Fibroblast of the aortic adventitia (primary cell): ENCODE data around the gene PATL2. TPM values are rescaled to one million over a fixed set of nuclear protein-coding genes. Genes with fewer than 3 reads are reported as not detected.
"Not testable (repeated sequence)": the region's sequence is repeated elsewhere in the genome, so short reads cannot be mapped to it uniquely, and the experiment has no call there.

Experiments
- DNase-seq: peaks from one replicate; pipeline ENCODE4 v3.0.0-alpha.2; 2010; ENCODE audit warnings: low read depth
- H3K4me3 ChIP-seq: 2 replicates; pipeline ENCODE4 v1.5.1; 2011; ENCODE audit warnings: low read depth, mild to moderate bottlenecking, control low read depth, low read length, moderate library complexity
- total RNA-seq: library from RNA; depleted of rRNA; stranded (reverse); fragments of >200 nt; gene quantifications from 2 replicates; pipeline ENCODE4 v1.2.3, GENCODE V29; 2012; ENCODE audit warnings: low replicate concordance
- TF ChIP-seq, protein P1 (sequence below): IDR thresholded peaks from 2 replicates; pipeline ENCODE4 v1.5.1; 2011; ENCODE audit warnings: mild to moderate bottlenecking, low read length, control low read depth, inconsistent platforms; ENCODE audit not compliant: insufficient read depth

Gene PATL2
- total RNA-seq, 1 donor: 0.72 TPM

DNA sequence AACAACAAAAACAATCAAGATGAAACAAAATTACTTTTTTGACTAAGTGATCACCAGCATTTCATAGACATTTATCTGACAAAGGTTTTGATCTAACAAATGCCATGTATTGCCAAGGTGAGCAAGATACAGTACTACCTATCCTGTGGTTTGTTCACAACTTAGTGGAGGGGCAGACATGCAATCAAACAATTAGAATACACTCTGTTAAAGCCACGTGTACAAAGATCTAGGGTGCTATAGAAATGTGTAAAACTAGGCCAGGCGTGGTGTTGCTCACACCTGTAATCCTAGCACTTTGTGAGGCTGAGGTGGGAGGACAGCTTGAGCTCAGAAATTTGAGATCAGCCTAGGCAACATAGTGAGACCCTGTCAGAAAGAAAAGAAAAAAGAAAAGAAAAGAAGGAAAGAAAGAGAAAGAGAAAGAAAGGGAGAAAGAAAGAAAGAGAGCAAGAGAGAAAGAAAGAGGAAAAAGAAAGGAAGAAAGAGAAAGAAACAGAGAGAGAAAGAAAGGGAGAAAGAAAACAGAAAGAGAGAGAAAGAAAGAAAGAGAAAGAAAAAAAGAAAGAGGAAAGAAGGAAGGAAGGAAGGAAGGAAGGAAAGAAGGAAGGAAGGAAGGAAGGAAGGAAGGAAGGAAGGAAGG, 23.8 kb upstream of the PATL2 start:
- TF ChIP-seq, protein P1, sequence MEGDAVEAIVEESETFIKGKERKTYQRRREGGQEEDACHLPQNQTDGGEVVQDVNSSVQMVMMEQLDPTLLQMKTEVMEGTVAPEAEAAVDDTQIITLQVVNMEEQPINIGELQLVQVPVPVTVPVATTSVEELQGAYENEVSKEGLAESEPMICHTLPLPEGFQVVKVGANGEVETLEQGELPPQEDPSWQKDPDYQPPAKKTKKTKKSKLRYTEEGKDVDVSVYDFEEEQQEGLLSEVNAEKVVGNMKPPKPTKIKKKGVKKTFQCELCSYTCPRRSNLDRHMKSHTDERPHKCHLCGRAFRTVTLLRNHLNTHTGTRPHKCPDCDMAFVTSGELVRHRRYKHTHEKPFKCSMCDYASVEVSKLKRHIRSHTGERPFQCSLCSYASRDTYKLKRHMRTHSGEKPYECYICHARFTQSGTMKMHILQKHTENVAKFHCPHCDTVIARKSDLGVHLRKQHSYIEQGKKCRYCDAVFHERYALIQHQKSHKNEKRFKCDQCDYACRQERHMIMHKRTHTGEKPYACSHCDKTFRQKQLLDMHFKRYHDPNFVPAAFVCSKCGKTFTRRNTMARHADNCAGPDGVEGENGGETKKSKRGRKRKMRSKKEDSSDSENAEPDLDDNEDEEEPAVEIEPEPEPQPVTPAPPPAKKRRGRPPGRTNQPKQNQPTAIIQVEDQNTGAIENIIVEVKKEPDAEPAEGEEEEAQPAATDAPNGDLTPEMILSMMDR: no peak
- H3K4me3 ChIP-seq: no peak overlapping the region
- DNase-seq: no peak

DNA sequence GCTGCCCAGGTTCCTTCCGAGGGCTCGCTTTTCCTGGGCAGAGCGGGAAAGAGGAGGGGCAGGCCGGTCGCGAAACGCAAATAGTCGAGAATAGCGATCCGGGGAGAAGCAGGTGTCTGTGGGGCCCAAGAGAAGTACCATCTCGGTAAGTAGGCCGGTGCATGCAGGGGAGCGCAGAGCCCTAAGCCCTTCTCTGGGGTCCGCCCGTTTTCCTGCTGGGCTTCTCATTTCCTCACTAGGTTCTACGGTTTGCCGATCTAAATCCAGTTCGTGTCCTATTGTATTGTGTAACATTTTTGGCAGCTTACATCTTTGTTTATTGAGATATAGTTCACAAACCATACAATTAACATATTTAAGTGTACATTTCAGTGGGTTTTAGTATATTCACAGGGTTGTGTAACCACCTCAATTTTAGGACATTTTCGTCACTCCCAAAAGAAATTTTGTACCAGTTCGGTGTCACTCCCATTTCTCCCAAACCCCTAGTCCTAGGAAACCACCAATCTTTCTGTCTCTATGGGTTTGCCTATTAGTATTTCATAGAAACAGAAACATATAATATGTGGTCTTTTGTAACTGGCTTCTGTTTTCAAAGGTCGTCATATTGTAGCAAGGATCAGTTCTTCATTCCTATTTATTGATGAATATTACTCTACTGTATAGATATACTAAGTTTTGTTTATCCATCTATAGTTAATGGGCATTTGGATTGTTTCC, 18.4 kb upstream of the PATL2 start:
- H3K4me3 ChIP-seq: peak overlapping the region; percentile 96
- peak; percentile 44 for DNase-seq
- TF ChIP-seq, protein P1: no peak

DNA sequence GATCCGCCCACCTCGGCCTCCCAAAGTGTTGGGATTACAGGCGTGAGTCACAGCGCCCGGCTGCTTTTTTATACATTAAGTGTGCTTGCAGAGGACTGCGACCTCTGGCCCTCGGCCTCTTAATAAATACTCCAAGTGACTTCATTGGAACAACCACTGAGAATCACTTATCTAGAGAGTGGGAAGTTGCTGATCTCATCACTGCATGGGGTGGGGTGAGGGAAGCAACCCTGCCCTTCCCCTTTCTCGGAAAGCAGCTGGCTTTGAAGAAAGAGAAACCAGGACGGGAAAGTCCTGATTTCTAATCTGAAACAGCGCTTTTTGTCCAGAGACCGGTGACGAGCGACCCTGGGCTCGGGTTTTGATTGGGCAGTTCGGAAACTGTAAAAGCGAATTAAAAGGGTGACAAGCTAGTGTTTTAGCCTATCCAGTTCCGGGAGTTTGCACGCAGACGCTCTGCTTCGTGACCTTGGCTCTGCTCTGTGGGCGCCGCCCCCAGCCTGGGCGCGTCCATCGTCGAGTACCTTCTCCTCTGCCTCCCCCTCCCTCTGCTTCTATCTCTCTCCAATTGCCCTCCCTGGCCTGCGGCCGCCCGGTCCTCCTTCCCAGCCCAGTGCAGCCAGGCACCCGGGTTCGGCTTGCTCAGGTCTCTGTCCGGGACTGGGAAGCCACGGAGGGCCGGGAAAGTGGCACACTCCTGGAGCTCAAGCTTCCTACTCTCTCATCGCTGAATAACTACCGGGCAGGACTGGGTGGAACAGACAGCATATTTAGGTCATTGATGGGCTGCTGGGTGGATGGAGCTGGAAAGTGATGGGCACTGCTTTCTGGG, 17.7 kb upstream of the PATL2 start:
- peak; percentile 99 for DNase-seq
- TF ChIP-seq, protein P1: no peak
- peak overlapping the region; percentile 96 for H3K4me3 ChIP-seq

DNA sequence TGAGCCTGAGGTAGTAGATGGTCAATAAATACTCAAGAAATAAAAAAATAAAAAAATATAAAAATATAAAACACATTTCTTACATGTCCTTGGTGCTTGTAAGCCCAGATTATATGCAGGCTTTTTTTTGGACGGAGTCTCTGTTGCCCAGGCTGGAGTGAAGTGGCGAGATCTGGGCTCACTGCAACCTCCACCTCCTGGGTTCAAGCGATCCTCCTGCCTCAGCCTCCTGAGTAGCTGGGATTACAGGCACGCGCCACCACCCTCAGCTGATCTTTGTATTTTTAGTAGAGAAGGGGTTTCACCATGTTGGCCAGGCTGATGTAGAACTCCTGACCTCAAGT, 17.1 kb upstream of the PATL2 start:
- peak overlapping the region; percentile 32 for H3K4me3 ChIP-seq

DNA sequence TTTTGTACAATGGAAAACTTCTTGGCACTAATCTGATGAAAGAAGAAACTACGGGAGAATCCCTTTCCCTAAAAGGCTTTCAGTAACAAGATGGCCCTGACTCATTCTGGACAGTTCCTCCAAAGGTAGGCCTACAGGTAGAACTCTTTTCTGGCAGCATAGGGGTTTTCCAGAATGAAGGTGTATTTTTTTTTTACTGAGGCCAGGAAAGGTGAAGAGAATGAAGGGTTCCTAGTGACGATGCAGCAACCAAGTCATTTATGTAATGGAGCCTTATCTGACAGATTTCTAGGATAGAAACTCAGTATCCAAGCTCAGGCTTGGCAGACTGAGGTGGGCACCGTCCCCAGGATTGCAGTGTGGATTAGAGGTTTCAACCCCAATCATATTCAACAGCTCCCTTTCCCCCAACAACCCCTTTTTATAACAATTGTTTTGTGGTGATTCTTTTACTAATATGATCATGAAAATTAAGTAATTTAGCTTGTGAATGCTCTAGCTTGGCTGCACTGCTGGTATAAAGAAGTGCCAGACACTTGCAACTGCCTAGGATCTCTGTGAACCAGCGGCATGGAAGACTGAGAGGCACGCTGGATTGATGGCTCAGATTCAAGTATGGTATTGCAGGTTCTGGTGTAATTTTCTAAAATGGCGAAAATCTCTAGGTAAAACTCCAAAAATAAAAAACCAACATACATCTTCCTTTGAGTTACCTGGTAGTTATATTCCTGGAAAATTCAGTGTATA, 16.5 kb upstream of the PATL2 start:
- no peak overlapping the region for H3K4me3 ChIP-seq

More for the DNA sequence above, 17.1 kb upstream of the PATL2 start:
- not testable (repeated sequence) for DNase-seq

DNA sequence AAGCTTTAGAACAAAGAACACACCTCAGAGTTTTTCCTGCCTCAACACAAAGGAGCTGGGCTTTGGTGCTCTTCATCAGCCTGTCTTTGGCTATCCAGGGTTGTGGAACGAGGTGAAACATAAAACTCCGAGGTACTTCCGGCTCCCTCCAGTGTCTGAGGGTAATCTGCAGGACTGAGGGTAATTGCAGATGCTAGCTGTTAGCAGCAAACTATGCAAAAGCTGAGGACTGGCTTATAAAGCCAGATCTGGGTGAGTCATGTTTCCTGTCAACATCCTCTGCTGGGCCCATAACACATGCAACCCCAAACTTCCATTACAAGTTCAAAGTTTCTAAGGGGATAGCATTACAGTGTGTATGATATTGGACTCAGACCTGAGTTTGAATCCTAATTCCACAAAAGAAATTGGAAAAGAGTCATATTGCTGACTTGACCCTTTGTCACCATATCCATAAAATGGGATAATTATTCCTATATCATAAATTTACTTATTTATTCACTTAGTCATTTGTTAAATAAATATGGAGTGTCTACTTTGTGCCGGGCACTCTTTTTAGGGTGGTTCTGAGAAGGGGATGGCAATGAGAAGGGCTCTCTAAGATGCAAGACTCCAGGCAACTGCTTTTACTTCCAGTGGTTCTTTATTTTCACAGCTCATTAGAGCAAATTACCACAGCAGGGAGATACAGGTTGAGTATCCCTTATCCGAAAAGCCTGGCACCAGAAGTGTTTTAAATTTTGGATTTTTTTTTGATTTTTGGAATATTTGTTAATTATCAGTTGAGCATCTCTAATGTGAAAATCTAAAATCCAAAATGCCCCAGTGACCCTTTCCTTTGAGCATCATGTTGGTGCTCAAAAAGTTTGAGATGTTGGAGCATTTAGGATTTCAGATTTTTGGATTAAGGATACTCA, 15.7 kb upstream of the PATL2 start:
- TF ChIP-seq, protein P1: no peak

More for the DNA sequence above, 16.5 kb upstream of the PATL2 start:
- no peak for DNase-seq
- TF ChIP-seq, protein P1: no peak

More for the DNA sequence above, 15.7 kb upstream of the PATL2 start:
- peak overlapping the region; percentile 17 for H3K4me3 ChIP-seq
- peak; percentile 92 for DNase-seq
